KMS-11 (cell line): Measurements from ENCODE around the gene C16orf46.
A peak's percentile ranks its signal among the peaks of the same experiment; 100 is the strongest.

Experiments
- H2AFZ ChIP-seq: fragments of 200-600 bp; sonication (generic); 2 replicates; pipeline ENCODE4 v1.6.1; 2016; ENCODE audit warnings: antibody characterized with exemption, mixed run types, low read depth
- H3K27ac ChIP-seq: fragments of 200-600 bp; sonication (generic); 2 replicates; pipeline ENCODE4 v1.6.1; 2016; ENCODE audit warnings: mild to moderate bottlenecking, mixed run types
- H3K27me3 ChIP-seq: fragments of 200-600 bp; sonication (generic); 2 replicates; pipeline ENCODE4 v1.6.1; 2017; ENCODE audit warnings: mild to moderate bottlenecking, low read depth, mixed run types, moderate library complexity; ENCODE audit not compliant: insufficient read depth
- H3K36me3 ChIP-seq: fragments of 200-600 bp; sonication (generic); 2 replicates; pipeline ENCODE4 v1.6.1; 2017; ENCODE audit warnings: mild to moderate bottlenecking, mixed run types; ENCODE audit not compliant: insufficient read depth
- H3K4me1 ChIP-seq: fragments of 200-600 bp; sonication (generic); 2 replicates; pipeline ENCODE4 v1.6.1; 2016; ENCODE audit warnings: mild to moderate bottlenecking, low read depth, mixed run types; ENCODE audit not compliant: poor library complexity, severe bottlenecking
- H3K4me2 ChIP-seq: fragments of 200-600 bp; sonication (generic); 2 replicates; pipeline ENCODE4 v1.7.0; 2016; ENCODE audit warnings: mild to moderate bottlenecking, mixed run types
- H3K4me3 ChIP-seq: fragments of 200-600 bp; sonication (generic); IDR thresholded peaks from 2 replicates; pipeline ENCODE4 v1.6.1; 2017; ENCODE audit warnings: low read depth, low read length, mixed read lengths; ENCODE audit not compliant: insufficient read depth
- H3K79me2 ChIP-seq: fragments of 200-600 bp; sonication (generic); 2 replicates; pipeline ENCODE4 v1.6.1; 2016; ENCODE audit warnings: low read depth, mixed run types; ENCODE audit not compliant: insufficient read depth
- H3K9ac ChIP-seq: fragments of 200-600 bp; sonication (generic); 2 replicates; pipeline ENCODE4 v1.6.1; 2016; ENCODE audit warnings: mild to moderate bottlenecking, mixed run types
- H4K20me1 ChIP-seq: fragments of 200-600 bp; sonication (generic); 2 replicates; pipeline ENCODE4 v1.6.1; 2016; ENCODE audit warnings: mild to moderate bottlenecking, mixed run types; ENCODE audit not compliant: insufficient read depth
- CTCF ChIP-seq: fragments of 200-600 bp; sonication (generic); conservative IDR thresholded peaks from 2 replicates; pipeline ENCODE4 v1.6.1; 2017; ENCODE audit warnings: low read depth, mild to moderate bottlenecking, antibody characterized with exemption, low read length, moderate library complexity, mixed read lengths

C16orf46 gene

GRCh38 chr16:81040842-81041241 is 36.2 kb downstream of the C16orf46 start:
- H4K20me1 ChIP-seq: no peaks in the 10 kb centered on the region
- H3K36me3 ChIP-seq: peaks cover 6% of the 10 kb centered on the region; the same call in 1 of the 2 replicates
- H3K79me2 ChIP-seq: peaks cover 25% of the 10 kb centered on the region; the same call in 1 of the 2 replicates
- H3K4me1 ChIP-seq: peaks cover 11% of the 10 kb centered on the region
- no peak overlapping the region for H3K9ac ChIP-seq
- no peaks in the 10 kb centered on the region for H3K27me3 ChIP-seq
- H3K4me2 ChIP-seq: no peak overlapping the region
- no peak overlapping the region for H2AFZ ChIP-seq
- H3K4me3 ChIP-seq: no peak overlapping the region
- H3K27ac ChIP-seq: no peak overlapping the region
- no peak for TF ChIP-seq CTCF

- no peak for TF ChIP-seq CTCF
- H3K79me2 ChIP-seq: peaks cover 25% of the 10 kb centered on the region; the same call in 1 of the 2 replicates
- H3K4me1 ChIP-seq: peaks cover 11% of the 10 kb centered on the region
- H3K9ac ChIP-seq: no peak overlapping the region
- H3K4me2 ChIP-seq: no peak overlapping the region
- no peak overlapping the region for H3K27ac ChIP-seq
- H3K36me3 ChIP-seq: peaks cover 6% of the 10 kb centered on the region; the same call in 1 of the 2 replicates
- H4K20me1 ChIP-seq: no peaks in the 10 kb centered on the region
- no peaks in the 10 kb centered on the region for H3K27me3 ChIP-seq
- H2AFZ ChIP-seq: no peak overlapping the region
- no peak overlapping the region for H3K4me3 ChIP-seq
Observed at GRCh38 chr16:81040131-81040530, 36.9 kb downstream of the C16orf46 start.

- Histone ChIP-seq H2AFZ (peak overlapping the region; percentile 39), H3K27ac (peak overlapping the region; percentile 17; the same call in 1 of the 2 replicates), H3K9ac (peak overlapping the region; percentile 16; the same call in 1 of the 2 replicates), H3K27me3 (no peaks in the 10 kb centered on the region), H3K4me2 (peak overlapping the region; percentile 93), H4K20me1 (no peaks in the 10 kb centered on the region), H3K36me3 (peaks cover 5% of the 10 kb centered on the region; the same call in 1 of the 2 replicates), H3K4me3 (no peak overlapping the region), H3K4me1 (peaks cover 11% of the 10 kb centered on the region), H3K79me2 (peaks cover 25% of the 10 kb centered on the region; the same call in 1 of the 2 replicates)
- TF ChIP-seq CTCF: no peak
Observed at GRCh38 chr16:81036751-81037350, 40.2 kb downstream of the C16orf46 start.

- Histone ChIP-seq H3K9ac (peak overlapping the region; percentile 16; the same call in 1 of the 2 replicates), H3K27me3 (no peaks in the 10 kb centered on the region), H3K4me3 (no peak overlapping the region), H3K36me3 (no peaks in the 10 kb centered on the region), H3K4me2 (peak overlapping the region; percentile 93), H3K79me2 (peaks cover 25% of the 10 kb centered on the region; the same call in 1 of the 2 replicates), H3K4me1 (peaks cover 11% of the 10 kb centered on the region), H2AFZ (peak overlapping the region; percentile 39), H3K27ac (peak overlapping the region; percentile 17; the same call in 1 of the 2 replicates), H4K20me1 (no peaks in the 10 kb centered on the region)
- no peak for TF ChIP-seq CTCF
Observed at GRCh38 chr16:81035975-81036750, 40.9 kb downstream of the C16orf46 start.
